K562 (cell line): ENCODE data around the gene UBE2K. TPM values are rescaled to one million over a fixed set of nuclear protein-coding genes. Genes with fewer than 3 reads are reported as not detected.

Source experiments
- ATAC-seq: fragments of 200-7000 bp; cut with Tn5 transposase; 3 replicates; pipeline ENCODE4 v1.9.1; 2020; ENCODE audit warnings: moderate library complexity
- BruUV-seq: library from RNA; stranded (reverse); fragments of 400-500 nt; replicated peaks from 2 replicates; lab custom pipeline; 2021; lab: Mats Ljungman, UMichigan
- CTCF ChIA-PET: fragments of 300-600 bp; formaldehyde crosslinking; extraction: SDS; loops from one replicate; lab custom pipeline; 2021; ENCODE audit warnings: low intra/inter-chr PET ratio; lab: Yijun Ruan, JAX
- POLR2A ChIA-PET: fragments of 300-600, 350-650 bp; sonication (Branson Sonifier 250); formaldehyde crosslinking; extraction: SDS; loops from one replicate; lab custom pipeline; 2021; ENCODE audit warnings: antibody characterized with exemption, inconsistent platforms; lab: Yijun Ruan, JAX
- DNase-seq, 4 experiments: peaks; one replicate each; pipeline versions ENCODE4 v3.0.0 to v3.0.0-alpha.2; 2011 to 2018; ENCODE audit warnings: low spot score in 3 of 4, mixed read lengths in 3 of 4; ENCODE audit errors: extremely low read depth in 1 of 4
- FAIRE-seq: peaks from 2 replicates; lab custom pipeline; 2011; peaks lifted over from hg19 to GRCh38; lab: Jason Lieb, UNC
- H2AFZ ChIP-seq: 2 replicates; pipeline ENCODE4 v1.6.0; 2011; ENCODE audit warnings: low read depth, low read length, control low read depth, inconsistent platforms
- H3K27ac ChIP-seq: fragments of 200-600 bp; 3 replicates; pipeline ENCODE4 v1.8.0; 2011; ENCODE audit warnings: low read depth, mild to moderate bottlenecking, control low read depth, inconsistent platforms, low read length, moderate library complexity, mixed read lengths; ENCODE audit errors: extremely low read depth
- H3K27me3 ChIP-seq, 2 experiments: fragments of 300-600 bp in 1 of 2; 2 replicates in 1 of 2; 3 replicates in 1 of 2; pipeline versions ENCODE4 v1.6.0 to v1.8.0; 2011; ENCODE audit warnings: inconsistent platforms in 2 of 2, low read length in 2 of 2, mild to moderate bottlenecking in 1 of 2, mixed read lengths in 1 of 2, moderate library complexity in 1 of 2; ENCODE audit not compliant: control insufficient read depth in 2 of 2, insufficient read depth in 2 of 2
- H3K36me3 ChIP-seq: fragments of 300-600 bp; 3 replicates; pipeline ENCODE4 v1.8.0; 2011; ENCODE audit warnings: mild to moderate bottlenecking, low read length, inconsistent platforms; ENCODE audit not compliant: control insufficient read depth, insufficient read depth
- H3K4me1 ChIP-seq, 2 experiments: fragments of 200-600 bp in 1 of 2; replicated peaks in 1 of 2; 2 replicates in 1 of 2; 3 replicates in 1 of 2; pipeline versions ENCODE4 v1.5.1 to v1.8.0; 2011; ENCODE audit warnings: inconsistent platforms in 2 of 2, low read length in 2 of 2, mild to moderate bottlenecking in 1 of 2, mixed read lengths in 1 of 2, moderate library complexity in 1 of 2; ENCODE audit not compliant: control insufficient read depth in 2 of 2, insufficient read depth in 2 of 2
- H3K4me2 ChIP-seq: 2 replicates; pipeline ENCODE4 v1.6.1; 2011; ENCODE audit warnings: low read length, control low read depth, inconsistent platforms, mixed read lengths; ENCODE audit not compliant: insufficient read depth
- H3K4me3 ChIP-seq: fragments of 200-600 bp; sonication (generic), shearing (Covaris generic); 2 replicates; pipeline ENCODE4 v1.5.1; 2016; ENCODE audit warnings: control low read depth, inconsistent platforms
- H3K79me2 ChIP-seq: fragments of 200-600 bp; 3 replicates; pipeline ENCODE4 v1.8.0; 2011; ENCODE audit warnings: low read length, inconsistent platforms; ENCODE audit not compliant: control insufficient read depth, insufficient read depth
- H3K9ac ChIP-seq, 2 experiments: 2 replicates each; pipeline versions ENCODE4 v1.6.0 to v1.6.1; 2011; ENCODE audit warnings: low read depth in 2 of 2, low read length in 2 of 2, control low read depth in 1 of 2, inconsistent platforms in 1 of 2, mild to moderate bottlenecking in 1 of 2, mixed read lengths in 1 of 2; ENCODE audit not compliant: insufficient read depth in 1 of 2
- H3K9me1 ChIP-seq: one replicate; pipeline ENCODE4 v1.6.0; 2011; ENCODE audit warnings: inconsistent platforms, mild to moderate bottlenecking, low read length, moderate library complexity; ENCODE audit not compliant: control insufficient read depth, insufficient read depth
- H3K9me3 ChIP-seq: replicated peaks from 2 replicates; pipeline ENCODE4 v1.5.1; 2011; ENCODE audit warnings: low read depth, low read length, inconsistent platforms; ENCODE audit not compliant: control insufficient read depth, insufficient read depth
- H4K20me1 ChIP-seq: replicated peaks from 2 replicates; pipeline ENCODE4 v1.6.1; 2011; ENCODE audit warnings: low read length, inconsistent platforms, mixed read lengths; ENCODE audit not compliant: control insufficient read depth, insufficient read depth
- CEBPB ChIP-seq: fragments of 450-650 bp; IDR thresholded peaks from 2 replicates; pipeline ENCODE4 v1.6.1; 2016; ENCODE audit warnings: missing genetic modification characterization, missing compliant biosample characterization
- CEBPG ChIP-seq, 3 experiments: fragments of 200-800 bp in 1 of 3; sonication (Bioruptor generic) in 1 of 3; sonication (generic) in 1 of 3; formaldehyde crosslinking in 1 of 3; IDR thresholded peaks in 2 of 3; conservative IDR thresholded peaks in 1 of 3; 2 replicates each; pipeline versions ENCODE4 v1.6.1 to v1.8.0; 2016 to 2022; ENCODE audit warnings: missing compliant biosample characterization in 2 of 3, missing genetic modification characterization in 2 of 3, mild to moderate bottlenecking in 1 of 3, missing genetic modification reagents in 1 of 3
- CREBBP ChIP-seq: IDR thresholded peaks from one replicate; pipeline ENCODE4 v1.6.1; 2012; ENCODE audit warnings: low read depth, mild to moderate bottlenecking, control low read depth, inconsistent platforms, low read length
- DNMT1 ChIP-seq: fragments of 450-650 bp; IDR thresholded peaks from 2 replicates; pipeline ENCODE4 v1.6.1; 2016; ENCODE audit warnings: antibody characterized with exemption, mild to moderate bottlenecking
- EZH2 ChIP-seq: IDR thresholded peaks from 2 replicates; pipeline ENCODE4 v1.6.1; 2012; ENCODE audit warnings: low read depth, mild to moderate bottlenecking, inconsistent platforms, low read length, borderline replicate concordance
- HIVEP1 ChIP-seq: fragments of 250-450 bp; sonication (Bioruptor Pico); IDR thresholded peaks from 2 replicates; pipeline ENCODE4 v1.4.0; 2020; ENCODE audit warnings: mild to moderate bottlenecking
- MAFG ChIP-seq: fragments of 450-650 bp; conservative IDR thresholded peaks from 2 replicates; pipeline ENCODE4 v1.6.1; 2016; ENCODE audit warnings: missing genetic modification characterization, missing compliant biosample characterization
- MAZ ChIP-seq, 2 experiments: fragments of 450-650 bp in 1 of 2; sonication (generic) in 1 of 2; formaldehyde crosslinking; IDR thresholded peaks in 1 of 2; conservative IDR thresholded peaks in 1 of 2; 2 replicates each; pipeline versions ENCODE4 v1.4.0 to v1.5.0; 2020; ENCODE audit warnings: mild to moderate bottlenecking in 1 of 2, missing genetic modification reagents in 1 of 2
- MECOM ChIP-seq: fragments of 250-450 bp; sonication (Bioruptor Pico); IDR thresholded peaks from 2 replicates; pipeline ENCODE4 v1.8.0; 2022; ENCODE audit warnings: inconsistent platforms
- ZNF197 ChIP-seq: fragments of 200-800 bp; sonication (Bioruptor generic); IDR thresholded peaks from 2 replicates; pipeline ENCODE4 v1.6.1; 2016; ENCODE audit warnings: low read depth, missing genetic modification characterization, missing compliant biosample characterization
- ZNF3 ChIP-seq: fragments of 250-450 bp; sonication (Bioruptor Pico); IDR thresholded peaks from 2 replicates; pipeline ENCODE4 v1.5.0; 2021; ENCODE audit warnings: mild to moderate bottlenecking, moderate library complexity
- ZNF316 ChIP-seq: fragments of 450-650 bp; IDR thresholded peaks from 2 replicates; pipeline ENCODE4 v1.6.1; 2016
- ZNF586 ChIP-seq: fragments of 450-650 bp; formaldehyde crosslinking; conservative IDR thresholded peaks from 2 replicates; pipeline ENCODE4 v1.4.0; 2020; ENCODE audit warnings: mild to moderate bottlenecking, moderate library complexity
- ZNF75A ChIP-seq: fragments of 450-650 bp; formaldehyde crosslinking; IDR thresholded peaks from 2 replicates; pipeline ENCODE4 v1.4.0; 2020; ENCODE audit warnings: mild to moderate bottlenecking
- WGBS: fragments of 100-300 bp; shearing (Covaris generic); methylation state at CpG from one replicate; pipeline ENCODE4 v1.1.6; 2016; ENCODE audit warnings: low coverage, mixed read lengths; ENCODE audit not compliant: insufficient coverage; ENCODE audit errors: missing lambda C conversion rate; 5-methylcytosine and 5-hydroxymethylcytosine counted together
- in situ Hi-C: fragments of 300-500 bp; cut with MboI; formaldehyde crosslinking; loops from 4 replicates; pipeline ENCODE4 v1.15.0; 2018; ENCODE audit warnings: inconsistent platforms, mixed read lengths
- intact Hi-C: fragments of 100-400 bp; cut with micrococcal nuclease; formaldehyde crosslinking; loops from 2 replicates; pipeline ENCODE4 v1.14.2; 2022
- polyA plus RNA-seq, 8 experiments: library from polyadenylated mRNA; depleted of rRNA in 4 of 8; stranded (reverse) in 5 of 8; unstranded in 3 of 8; fragments of >200 nt; fragmentation: Nextera tagmentation in 2 of 8; fragmentation: Illumina TruSeq in 1 of 8; extraction: Ambion mirVana in 2 of 8; extraction: Trizol in 1 of 8; gene quantifications; 2 replicates each; pipeline versions ENCODE4 v1.2.1 to v1.2.3, GENCODE V29; 2011 to 2014; ENCODE audit warnings: inconsistent platforms in 1 of 8, missing spikeins in 1 of 8
- total RNA-seq, 7 experiments: library from RNA; depleted of rRNA in 6 of 7; stranded (reverse); fragments of >200 nt in 6 of 7; fragmentation: Illumina TruSeq in 2 of 7; extraction: Trizol in 2 of 7; gene quantifications; 2 replicates each; pipeline versions ENCODE4 v1.2.1 to v1.2.3, GENCODE V29; 2011 to 2021; ENCODE audit warnings: low replicate concordance in 1 of 7
- TF ChIP-seq, protein P1 (sequence below): fragments of 450-650 bp; IDR thresholded peaks from 2 replicates; pipeline ENCODE4 v1.6.1; 2016; ENCODE audit warnings: low read depth, mild to moderate bottlenecking, moderate library complexity
- TF ChIP-seq, protein P2 (sequence below), 2 experiments: fragments of 450-650 bp in 1 of 2; sonication (generic) in 1 of 2; formaldehyde crosslinking in 1 of 2; IDR thresholded peaks in 1 of 2; conservative IDR thresholded peaks in 1 of 2; 2 replicates each; pipeline versions ENCODE4 v1.6.1 to v1.8.1; 2016 to 2023; ENCODE audit warnings: mild to moderate bottlenecking in 2 of 2, moderate library complexity in 2 of 2, inconsistent platforms in 1 of 2, missing genetic modification reagents in 1 of 2

UBE2K gene
- total and polyA plus RNA-seq, 9 of the 15 experiments (the other 6 are each of a cell fraction or from before 2014, with no cell fraction given), result 29.8 to 190 (median 62.6) TPM

- H3K36me3 ChIP-seq, result peaks cover 6% of the 10 kb centered on the region; the same call in 1 of the 3 replicates
- TF ChIP-seq EZH2 (no peak), MAFG (tag) (no peak), CREBBP (no peak), ZNF316 (no peak), CEBPG (CRISPR knock-in tag; IDR thresholded peaks at IDR 0.05) (0 out of 2 replicates have a peak, but pooled peaks have one; percentile 15), CEBPG (tag; conservative IDR thresholded peaks at IDR 0.05 in 1 of 2, IDR thresholded peaks at IDR 0.05 in 1 of 2) (no peak), CEBPB (0 out of 2 replicates have a peak, but pooled peaks have one; percentile 14), ZNF197 (CRISPR knock-in tag) (no peak), DNMT1 (no peak), MAZ (CRISPR knock-in tag; conservative IDR thresholded peaks at IDR 0.05 in 1 of 2, IDR thresholded peaks at IDR 0.05 in 1 of 2) (no peak), MECOM (CRISPR knock-in tag) (no peak), ZNF3 (no peak), ZNF586 (CRISPR knock-in tag) (no peak), ZNF75A (CRISPR knock-in tag) (no peak), HIVEP1 (CRISPR knock-in tag) (no peak)
- TF ChIP-seq, protein P1, sequence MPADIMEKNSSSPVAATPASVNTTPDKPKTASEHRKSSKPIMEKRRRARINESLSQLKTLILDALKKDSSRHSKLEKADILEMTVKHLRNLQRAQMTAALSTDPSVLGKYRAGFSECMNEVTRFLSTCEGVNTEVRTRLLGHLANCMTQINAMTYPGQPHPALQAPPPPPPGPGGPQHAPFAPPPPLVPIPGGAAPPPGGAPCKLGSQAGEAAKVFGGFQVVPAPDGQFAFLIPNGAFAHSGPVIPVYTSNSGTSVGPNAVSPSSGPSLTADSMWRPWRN, result no peak
- TF ChIP-seq, protein P2, sequence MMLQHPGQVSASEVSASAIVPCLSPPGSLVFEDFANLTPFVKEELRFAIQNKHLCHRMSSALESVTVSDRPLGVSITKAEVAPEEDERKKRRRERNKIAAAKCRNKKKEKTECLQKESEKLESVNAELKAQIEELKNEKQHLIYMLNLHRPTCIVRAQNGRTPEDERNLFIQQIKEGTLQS (IDR thresholded peaks at IDR 0.05), result peak; percentile 58
- TF ChIP-seq, protein P2 (CRISPR knock-in tag; conservative IDR thresholded peaks at IDR 0.05), result no peak
- WGBS, result 43% methylated on average over 4 of the region's 4 CpGs
Observed at GRCh38 chr4:39786838-39787237, 88.9 kb downstream of the UBE2K start.

More at GRCh38 chr4:39786838-39787237, 88.9 kb downstream of the UBE2K start:
- H3K27ac ChIP-seq, result no peak overlapping the region
- H3K4me2 ChIP-seq, result no peak overlapping the region
- no peak overlapping the region for H3K4me3 ChIP-seq
- no TSS peak for BruUV-seq
- H4K20me1 ChIP-seq, result no peaks in the 10 kb centered on the region
- ATAC-seq (no peak; the same call in 2 of the 3 replicates), FAIRE-seq (no peak), DNase-seq (no peak)
- peaks cover 6 to 8% of the 10 kb centered on the region in 2 experiments; a peak in 4 of 5 replicates for H3K4me1 ChIP-seq
- no peak overlapping the region for H2AFZ ChIP-seq
- POLR2A ChIA-PET, result interaction anchor here (1.1 kb wide), 1 partner anchor 9 kb away, joined by 3 read pairs; no protein-coding TSS in a partner anchor
- H3K9me1 ChIP-seq, result no peaks in the 10 kb centered on the region
- in situ Hi-C loops, result no loop called here
- no peak overlapping the region for H3K9ac ChIP-seq
- no peaks in the 10 kb centered on the region for H3K27me3 ChIP-seq
- CTCF ChIA-PET, result no interaction called here
- H3K79me2 ChIP-seq, result no peaks in the 10 kb centered on the region
- intact Hi-C loops, result no loop called here
- no peaks in the 10 kb centered on the region for H3K9me3 ChIP-seq
